Neural progenitor cell (in vitro differentiated cells): ENCODE measurements around the gene PPP2R2B. TPM values are rescaled to one million over a fixed set of nuclear protein-coding genes. Genes with fewer than 3 reads are reported as not detected.
A peak's percentile ranks its signal among the peaks of the same experiment; 100 is the strongest.

ENCODE experiments used
- DNase-seq: peaks from one replicate; pipeline ENCODE4 v3.0.0-alpha.2; 2016; ENCODE audit warnings: low spot score
- H2AFZ ChIP-seq: fragments of 200-600 bp; sonication (generic); replicated peaks from 2 replicates; pipeline ENCODE4 v1.6.1; 2016; ENCODE audit warnings: antibody characterized with exemption
- H3F3A ChIP-seq: fragments of 200-600 bp; sonication (generic); 2 replicates; pipeline ENCODE4 v1.6.1; 2016; ENCODE audit warnings: antibody characterized with exemption, low read depth
- H3K27ac ChIP-seq: fragments of 200-600 bp; sonication (generic); 2 replicates; pipeline ENCODE4 v1.5.1; 2016; ENCODE audit warnings: mild to moderate bottlenecking
- H3K27me3 ChIP-seq: fragments of 200-600 bp; sonication (generic); 2 replicates; pipeline ENCODE4 v1.6.1; 2016; ENCODE audit warnings: mild to moderate bottlenecking, moderate library complexity
- H3K36me3 ChIP-seq: fragments of 200-600 bp; sonication (generic); 2 replicates; pipeline ENCODE4 v1.5.1; 2016
- H3K4me1 ChIP-seq: fragments of 200-600 bp; sonication (generic); 2 replicates; pipeline ENCODE4 v1.6.1; 2016; ENCODE audit warnings: mixed run types
- H3K4me2 ChIP-seq: fragments of 200-600 bp; sonication (generic); 2 replicates; pipeline ENCODE4 v1.6.1; 2016
- H3K4me3 ChIP-seq: fragments of 200-600 bp; sonication (generic); 2 replicates; pipeline ENCODE4 v1.5.1; 2016
- H3K79me2 ChIP-seq: fragments of 200-600 bp; sonication (generic); 2 replicates; pipeline ENCODE4 v1.6.1; 2016; ENCODE audit warnings: low read depth
- H3K9ac ChIP-seq: fragments of 200-600 bp; sonication (generic); 2 replicates; pipeline ENCODE4 v1.6.1; 2016
- H3K9me3 ChIP-seq: fragments of 200-600 bp; sonication (generic); 2 replicates; pipeline ENCODE4 v1.5.1; 2016; ENCODE audit warnings: low read depth
- H4K20me1 ChIP-seq: fragments of 200-600 bp; sonication (generic); 2 replicates; pipeline ENCODE4 v1.6.1; 2016; ENCODE audit warnings: low read depth
- H3K27ac Mint-ChIP-seq: 3 replicates; pipeline ENCODE4 v1.8.0; 2021; ENCODE audit warnings: mixed read lengths
- H3K27me3 Mint-ChIP-seq: 2 replicates; pipeline ENCODE4 v1.8.0; 2022; ENCODE audit warnings: low read depth, mild to moderate bottlenecking, inconsistent platforms, moderate library complexity, mixed read lengths; ENCODE audit not compliant: insufficient read depth
- H3K36me3 Mint-ChIP-seq: 3 replicates; pipeline ENCODE4 v1.8.0; 2021; ENCODE audit warnings: mixed read lengths
- H3K4me1 Mint-ChIP-seq: 3 replicates; pipeline ENCODE4 v1.8.0; 2021; ENCODE audit warnings: mixed read lengths
- H3K4me3 Mint-ChIP-seq: 3 replicates; pipeline ENCODE4 v1.8.0; 2021; ENCODE audit warnings: mild to moderate bottlenecking, moderate library complexity, mixed read lengths
- H3K9me3 Mint-ChIP-seq: 3 replicates; pipeline ENCODE4 v1.8.0; 2020; ENCODE audit warnings: mixed read lengths
- EZH2 ChIP-seq: fragments of 200-600 bp; sonication (generic); IDR thresholded peaks from 2 replicates; pipeline ENCODE4 v1.6.1; 2017; ENCODE audit warnings: antibody characterized with exemption, mild to moderate bottlenecking, moderate library complexity
- EZH2phosphoT487 ChIP-seq: fragments of 200-600 bp; sonication (generic); IDR thresholded peaks from 2 replicates; pipeline ENCODE4 v1.6.1; 2017; ENCODE audit warnings: antibody characterized with exemption
- total RNA-seq: library from RNA; depleted of rRNA; stranded (reverse); fragments of >200 nt; gene quantifications from 2 replicates; pipeline ENCODE4 v1.2.3, GENCODE V29; 2015; ENCODE audit warnings: low replicate concordance
- TF ChIP-seq, protein P1 (sequence below): fragments of 200-600 bp; sonication (generic); IDR thresholded peaks from 2 replicates; pipeline ENCODE4 v1.5.1; 2017; ENCODE audit warnings: antibody characterized with exemption, mild to moderate bottlenecking

Gene PPP2R2B
- total RNA-seq, 1 donor from 2014 or later: 26.6 TPM

- Histone ChIP-seq H3K9ac (no peak overlapping the region), H3K27ac (no peak overlapping the region), H3K27me3 (no peaks in the 10 kb centered on the region), H4K20me1 (peaks cover 4% of the 10 kb centered on the region), H2AFZ (no peak overlapping the region), H3K4me2 (no peak overlapping the region), H3K4me3 (no peak overlapping the region), H3K4me1 (peaks cover 7% of the 10 kb centered on the region), H3K36me3 (no peaks in the 10 kb centered on the region), H3F3A (no peaks in the 10 kb centered on the region), H3K79me2 (no peaks in the 10 kb centered on the region), H3K9me3 (no peaks in the 10 kb centered on the region)
- Mint-ChIP-seq H3K27ac (no peak overlapping the region), H3K9me3 (no peaks in the 10 kb centered on the region), H3K36me3 (no peaks in the 10 kb centered on the region), H3K4me3 (no peak overlapping the region), H3K27me3 (peaks cover 7% of the 10 kb centered on the region), H3K4me1 (peaks cover 3% of the 10 kb centered on the region)
- no peak for DNase-seq
- no peak for TF ChIP-seq EZH2
- TF ChIP-seq, protein P1, sequence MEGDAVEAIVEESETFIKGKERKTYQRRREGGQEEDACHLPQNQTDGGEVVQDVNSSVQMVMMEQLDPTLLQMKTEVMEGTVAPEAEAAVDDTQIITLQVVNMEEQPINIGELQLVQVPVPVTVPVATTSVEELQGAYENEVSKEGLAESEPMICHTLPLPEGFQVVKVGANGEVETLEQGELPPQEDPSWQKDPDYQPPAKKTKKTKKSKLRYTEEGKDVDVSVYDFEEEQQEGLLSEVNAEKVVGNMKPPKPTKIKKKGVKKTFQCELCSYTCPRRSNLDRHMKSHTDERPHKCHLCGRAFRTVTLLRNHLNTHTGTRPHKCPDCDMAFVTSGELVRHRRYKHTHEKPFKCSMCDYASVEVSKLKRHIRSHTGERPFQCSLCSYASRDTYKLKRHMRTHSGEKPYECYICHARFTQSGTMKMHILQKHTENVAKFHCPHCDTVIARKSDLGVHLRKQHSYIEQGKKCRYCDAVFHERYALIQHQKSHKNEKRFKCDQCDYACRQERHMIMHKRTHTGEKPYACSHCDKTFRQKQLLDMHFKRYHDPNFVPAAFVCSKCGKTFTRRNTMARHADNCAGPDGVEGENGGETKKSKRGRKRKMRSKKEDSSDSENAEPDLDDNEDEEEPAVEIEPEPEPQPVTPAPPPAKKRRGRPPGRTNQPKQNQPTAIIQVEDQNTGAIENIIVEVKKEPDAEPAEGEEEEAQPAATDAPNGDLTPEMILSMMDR: no peak
- TF ChIP-seq EZH2phosphoT487: no peak
These were observed 159.4 kb downstream of the PPP2R2B start for GRCh38 chr5:146719179-146719578.

- Mint-ChIP-seq H3K9me3 (no peaks in the 10 kb centered on the region), H3K4me1 (peaks cover 3% of the 10 kb centered on the region), H3K4me3 (no peak overlapping the region), H3K36me3 (no peaks in the 10 kb centered on the region), H3K27ac (no peak overlapping the region), H3K27me3 (peaks cover 7% of the 10 kb centered on the region)
- peaks cover 4% of the 10 kb centered on the region for H4K20me1 ChIP-seq
- no peak overlapping the region for H3K4me2 ChIP-seq
- H3K27ac ChIP-seq: no peak overlapping the region
- H3K79me2 ChIP-seq: no peaks in the 10 kb centered on the region
- no peak overlapping the region for H3K4me3 ChIP-seq
- no peak overlapping the region for H2AFZ ChIP-seq
- no peak overlapping the region for H3K9ac ChIP-seq
- H3K36me3 ChIP-seq: no peaks in the 10 kb centered on the region
- no peaks in the 10 kb centered on the region for H3K9me3 ChIP-seq
- H3F3A ChIP-seq: no peaks in the 10 kb centered on the region
- no peaks in the 10 kb centered on the region for H3K27me3 ChIP-seq
- TF ChIP-seq, protein P1: no peak
- no peak for TF ChIP-seq EZH2phosphoT487
- peak; percentile 46 for DNase-seq
- peaks cover 7% of the 10 kb centered on the region for H3K4me1 ChIP-seq
These were observed 159.9 kb downstream of the PPP2R2B start for GRCh38 chr5:146718609-146719008.

DNA sequence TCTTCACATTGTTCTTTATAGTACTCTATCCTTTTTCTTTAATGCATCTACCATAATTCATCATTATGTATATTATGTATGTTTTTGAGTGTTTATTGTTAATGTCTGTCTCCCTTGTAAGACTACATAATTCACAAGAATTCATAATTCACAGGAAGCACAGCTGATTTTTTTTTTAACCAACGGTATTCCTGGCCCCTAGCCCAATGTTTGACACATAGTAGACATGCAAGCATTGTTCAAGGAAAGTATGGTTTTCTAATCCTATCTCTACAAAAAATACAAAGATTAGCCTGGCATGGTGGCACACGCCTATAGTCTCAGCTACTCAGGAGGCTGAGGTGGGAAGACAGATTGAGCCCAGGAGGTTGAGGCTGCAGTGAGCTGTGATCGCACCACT lies 160.6 kb downstream of the PPP2R2B start:
- H3K27ac ChIP-seq: no peak overlapping the region
- Mint-ChIP-seq H3K4me3 (no peak overlapping the region), H3K27ac (no peak overlapping the region)

More for the DNA sequence above, 160.6 kb downstream of the PPP2R2B start:
- Histone ChIP-seq H3K4me3 (no peak overlapping the region), H2AFZ (no peak overlapping the region), H3K79me2 (no peaks in the 10 kb centered on the region), H3K9ac (no peak overlapping the region), H3K4me2 (no peak overlapping the region), H3K9me3 (no peaks in the 10 kb centered on the region), H3K4me1 (peaks cover 7% of the 10 kb centered on the region), H3K36me3 (no peaks in the 10 kb centered on the region), H4K20me1 (peaks cover 4% of the 10 kb centered on the region), H3F3A (no peaks in the 10 kb centered on the region), H3K27me3 (no peaks in the 10 kb centered on the region)
- Mint-ChIP-seq H3K36me3 (no peaks in the 10 kb centered on the region), H3K27me3 (peaks cover 7% of the 10 kb centered on the region), H3K4me1 (peaks cover 3% of the 10 kb centered on the region), H3K9me3 (no peaks in the 10 kb centered on the region)
- TF ChIP-seq EZH2phosphoT487: no peak
- TF ChIP-seq EZH2: no peak
- TF ChIP-seq, protein P1: no peak
- DNase-seq: no peak
